ENCODE data around the gene RBBP6.

The RBBP6 gene

DNA sequence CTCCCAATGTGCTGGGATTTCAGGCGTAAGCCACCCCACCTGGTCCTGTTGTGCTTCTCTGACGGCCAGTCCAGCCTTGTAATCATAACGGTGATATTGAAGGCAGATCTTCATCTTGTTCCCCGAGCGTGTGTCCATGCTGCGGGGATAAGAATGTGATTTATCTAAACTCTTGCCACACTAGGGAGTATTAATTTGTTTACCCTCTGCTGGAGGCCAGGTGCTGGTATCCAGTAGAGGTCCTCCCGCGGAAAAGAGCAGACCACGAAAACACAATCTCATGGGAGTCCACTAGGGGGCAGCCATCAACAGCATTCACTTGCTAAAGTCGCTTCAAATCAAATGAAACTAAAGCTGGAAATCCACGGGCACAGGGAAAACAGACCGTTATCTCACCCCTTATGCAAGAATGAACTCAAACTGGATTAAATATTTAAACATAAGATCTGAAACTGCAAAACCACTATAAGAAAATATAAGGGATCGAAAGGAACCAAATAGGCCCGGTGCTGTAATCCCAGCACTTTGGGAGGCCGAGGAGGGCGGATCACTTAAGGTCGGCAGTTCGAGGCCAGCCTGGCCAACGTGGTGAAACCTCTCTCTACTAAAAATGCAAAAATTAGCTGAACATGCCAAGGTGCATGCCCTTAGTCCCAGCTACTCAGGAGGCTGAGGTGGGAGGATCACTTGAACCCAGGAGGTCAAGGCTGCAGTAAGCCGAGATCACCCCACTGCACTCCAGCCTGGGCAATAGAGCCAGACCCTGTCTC is 22.3 kb upstream of the RBBP6 start:
- DNase-seq (ENCODE audit: low spot score in 2 of 2) = peak; percentile 57 to 86
- H3K27ac Mint-ChIP-seq = no peak overlapping the region

DNA sequence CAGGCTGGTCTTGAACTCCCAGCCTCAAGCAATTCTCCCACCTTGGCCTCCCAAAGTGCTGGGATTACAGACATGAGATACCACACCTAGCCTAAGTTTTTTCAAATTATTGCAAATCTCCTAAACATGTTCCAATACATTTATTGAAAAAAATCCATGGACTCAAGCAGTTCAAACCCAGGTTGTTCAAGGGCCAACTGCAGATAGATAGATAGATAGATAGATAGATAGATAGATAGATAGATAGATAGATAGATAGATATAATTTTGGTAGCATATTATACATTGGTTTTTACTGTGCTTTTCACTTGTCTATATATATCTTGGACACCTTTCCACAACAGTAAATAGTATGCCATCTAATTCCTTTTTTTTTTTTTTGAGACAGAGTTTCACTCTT is 20.9 kb upstream of the RBBP6 start:
- no peaks in the 10 kb centered on the region for H3K36me3 Mint-ChIP-seq
- H3K9me3 Mint-ChIP-seq = no peaks in the 10 kb centered on the region
- H3K4me1 Mint-ChIP-seq = peaks cover 13% of the 10 kb centered on the region
- no peak overlapping the region for H3K27ac Mint-ChIP-seq
- ATAC-seq (no peak), DNase-seq (ENCODE audit: low spot score in 2 of 2) (no peak)
- no peak overlapping the region for H3K4me3 Mint-ChIP-seq

More for the DNA sequence above, 22.3 kb upstream of the RBBP6 start:
- ATAC-seq = peak; percentile 65
- Mint-ChIP-seq H3K36me3 (no peaks in the 10 kb centered on the region), H3K4me3 (no peak overlapping the region), H3K9me3 (no peaks in the 10 kb centered on the region), H3K4me1 (peaks cover 13% of the 10 kb centered on the region)

DNA sequence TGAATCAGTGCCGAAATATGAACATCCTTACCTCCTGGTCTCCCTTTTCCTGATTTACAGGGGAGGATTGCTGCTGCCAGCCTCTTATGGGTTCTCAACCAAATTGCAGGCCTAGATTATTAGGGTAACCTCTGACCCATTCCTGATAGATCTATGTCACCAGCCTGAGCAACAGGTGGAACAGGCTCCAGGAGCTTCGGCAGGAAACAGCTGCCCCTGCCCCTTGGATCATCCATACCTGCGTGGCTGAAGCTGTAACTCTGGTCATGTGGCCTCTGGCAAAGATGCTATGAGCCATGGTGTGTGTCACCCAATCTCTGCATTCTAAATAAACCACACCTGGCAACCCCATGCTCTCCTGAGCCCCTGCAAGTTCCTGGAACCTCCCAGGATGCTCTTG is 18.4 kb upstream of the RBBP6 start:
- Mint-ChIP-seq H3K36me3 (no peaks in the 10 kb centered on the region), H3K27ac (peak overlapping the region; percentile 30), H3K4me1 (peaks cover 13% of the 10 kb centered on the region), H3K9me3 (no peaks in the 10 kb centered on the region), H3K4me3 (no peak overlapping the region)
- ATAC-seq = no peak
- DNase-seq (ENCODE audit: low spot score in 2 of 2) = no peak

DNA sequence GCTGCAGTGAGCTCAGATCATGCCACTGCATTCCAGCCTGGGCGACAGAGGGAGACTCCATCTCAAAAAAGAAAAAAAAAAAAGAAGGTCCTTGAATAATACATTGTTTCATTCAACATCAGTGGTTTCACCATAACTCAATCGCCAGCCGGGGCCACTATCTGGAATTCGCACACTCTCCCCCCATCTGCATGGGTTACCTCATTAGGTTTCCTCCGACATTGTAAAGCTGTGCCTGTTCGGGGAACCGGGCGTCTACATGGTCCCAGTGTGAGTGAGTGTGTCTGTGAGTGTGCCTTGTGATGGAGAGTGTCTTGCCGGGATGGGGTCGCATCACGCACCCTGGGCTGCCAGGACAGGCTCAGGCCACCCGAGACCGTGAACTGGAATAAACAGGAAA is 16.6 kb upstream of the RBBP6 start:
- H3K36me3 Mint-ChIP-seq = no peaks in the 10 kb centered on the region
- no peaks in the 10 kb centered on the region for H3K9me3 Mint-ChIP-seq
- DNase-seq (ENCODE audit: low spot score in 2 of 2) (no peak), ATAC-seq (no peak)
- no peak overlapping the region for H3K27ac Mint-ChIP-seq
- H3K4me3 Mint-ChIP-seq = no peak overlapping the region
- H3K4me1 Mint-ChIP-seq = peaks cover 6% of the 10 kb centered on the region

DNA sequence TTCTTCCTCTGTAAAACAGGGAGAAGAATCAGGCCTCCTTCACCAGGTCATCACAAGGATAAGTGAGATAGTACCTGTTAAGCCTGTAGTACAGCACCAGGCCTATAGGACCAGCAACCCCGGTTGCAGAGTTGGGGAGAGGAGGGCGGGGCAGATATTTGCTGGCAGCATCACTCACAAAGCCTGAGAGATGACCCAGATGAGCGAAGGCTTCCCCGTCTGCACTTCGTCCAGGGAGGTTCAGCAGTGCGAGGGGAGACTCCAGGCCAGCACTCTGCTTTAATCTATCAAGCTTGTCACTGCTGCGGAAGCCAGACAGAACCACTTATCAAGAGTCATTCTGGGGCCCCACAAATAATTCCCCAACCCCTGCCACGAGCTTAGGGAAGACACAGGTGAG is 15.8 kb upstream of the RBBP6 start:
- Mint-ChIP-seq H3K9me3 (no peaks in the 10 kb centered on the region), H3K4me1 (peaks cover 6% of the 10 kb centered on the region), H3K4me3 (no peak overlapping the region), H3K27ac (no peak overlapping the region), H3K36me3 (no peaks in the 10 kb centered on the region)
- DNase-seq (ENCODE audit: low spot score in 2 of 2) = no peak
- peak; percentile 24 for ATAC-seq

DNA sequence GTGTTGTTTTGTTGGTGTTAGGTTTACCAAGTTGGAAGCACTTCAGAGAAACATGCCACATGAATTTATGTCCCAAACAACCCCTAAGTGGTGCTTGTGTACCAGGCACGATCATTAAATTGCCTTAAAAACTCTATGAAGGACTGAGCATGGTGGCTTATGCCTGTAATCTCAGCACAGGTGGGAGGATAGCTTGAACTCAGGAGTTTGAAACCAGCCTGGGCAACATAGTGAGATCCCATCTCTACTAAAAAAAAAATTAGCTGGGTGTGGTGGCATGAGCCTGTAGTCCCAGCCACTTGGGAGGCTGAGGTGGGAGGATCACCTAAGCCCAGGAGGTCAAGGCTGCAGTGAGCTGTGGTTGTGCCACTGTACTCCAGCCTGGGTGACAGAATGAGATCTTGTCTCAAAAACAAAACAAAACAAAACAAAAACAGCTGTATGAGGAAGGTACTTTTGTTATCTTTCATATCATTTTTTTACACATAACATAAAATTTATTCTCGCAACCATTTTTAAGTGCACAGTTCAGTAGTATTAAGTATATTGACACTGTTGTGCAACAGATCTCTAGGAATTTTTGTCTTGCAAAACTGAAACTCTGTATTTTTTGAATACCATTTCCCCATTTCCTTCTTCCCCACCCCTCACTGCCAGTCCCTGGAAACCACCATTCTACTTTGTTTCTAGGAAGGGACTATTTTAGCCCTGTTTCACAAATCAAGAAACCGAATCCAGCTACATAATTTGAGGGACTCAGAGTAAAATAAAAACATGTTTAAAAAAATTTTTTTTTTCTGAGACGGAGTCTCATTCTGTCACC is 14.3 kb upstream of the RBBP6 start:
- ATAC-seq (no peak), DNase-seq (ENCODE audit: low spot score in 2 of 2) (no peak)
- no peaks in the 10 kb centered on the region for H3K9me3 Mint-ChIP-seq
- H3K27ac Mint-ChIP-seq = no peak overlapping the region
- peaks cover 6% of the 10 kb centered on the region for H3K4me1 Mint-ChIP-seq
- H3K4me3 Mint-ChIP-seq = no peak overlapping the region
- no peaks in the 10 kb centered on the region for H3K36me3 Mint-ChIP-seq

DNA sequence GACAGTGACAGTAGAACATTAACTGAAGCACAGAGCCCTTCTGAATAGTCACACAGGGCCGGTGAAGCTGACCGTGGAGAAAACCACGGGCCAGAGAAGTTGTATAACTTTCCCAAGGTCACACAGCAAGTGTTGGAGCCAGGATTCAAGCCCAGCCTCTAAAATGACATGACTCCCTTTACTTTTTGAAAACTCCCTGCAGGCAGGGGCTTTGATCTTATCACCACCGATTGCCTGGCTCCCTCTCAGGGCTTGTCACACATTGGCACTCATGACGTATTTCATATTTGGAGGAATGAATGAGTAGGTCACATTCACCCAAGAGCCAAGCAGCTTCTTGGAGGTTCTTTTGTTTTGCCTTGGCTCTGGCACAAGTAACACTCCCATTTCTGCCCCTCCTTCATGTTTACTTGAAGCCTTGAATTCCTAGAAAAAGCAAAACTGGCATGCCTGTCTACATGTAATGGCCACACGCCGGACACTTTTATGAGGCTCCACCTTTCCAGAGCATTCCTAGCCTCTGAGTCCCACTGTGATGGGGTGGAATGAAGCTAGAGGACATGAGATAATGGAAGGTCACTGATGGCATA is 13.3 kb upstream of the RBBP6 start:
- H3K4me3 Mint-ChIP-seq = no peak overlapping the region
- ATAC-seq (no peak), DNase-seq (ENCODE audit: low spot score in 2 of 2) (no peak)
- H3K36me3 Mint-ChIP-seq = no peaks in the 10 kb centered on the region
- peaks cover 4% of the 10 kb centered on the region for H3K4me1 Mint-ChIP-seq
- no peaks in the 10 kb centered on the region for H3K9me3 Mint-ChIP-seq
- H3K27ac Mint-ChIP-seq = no peak overlapping the region

DNA sequence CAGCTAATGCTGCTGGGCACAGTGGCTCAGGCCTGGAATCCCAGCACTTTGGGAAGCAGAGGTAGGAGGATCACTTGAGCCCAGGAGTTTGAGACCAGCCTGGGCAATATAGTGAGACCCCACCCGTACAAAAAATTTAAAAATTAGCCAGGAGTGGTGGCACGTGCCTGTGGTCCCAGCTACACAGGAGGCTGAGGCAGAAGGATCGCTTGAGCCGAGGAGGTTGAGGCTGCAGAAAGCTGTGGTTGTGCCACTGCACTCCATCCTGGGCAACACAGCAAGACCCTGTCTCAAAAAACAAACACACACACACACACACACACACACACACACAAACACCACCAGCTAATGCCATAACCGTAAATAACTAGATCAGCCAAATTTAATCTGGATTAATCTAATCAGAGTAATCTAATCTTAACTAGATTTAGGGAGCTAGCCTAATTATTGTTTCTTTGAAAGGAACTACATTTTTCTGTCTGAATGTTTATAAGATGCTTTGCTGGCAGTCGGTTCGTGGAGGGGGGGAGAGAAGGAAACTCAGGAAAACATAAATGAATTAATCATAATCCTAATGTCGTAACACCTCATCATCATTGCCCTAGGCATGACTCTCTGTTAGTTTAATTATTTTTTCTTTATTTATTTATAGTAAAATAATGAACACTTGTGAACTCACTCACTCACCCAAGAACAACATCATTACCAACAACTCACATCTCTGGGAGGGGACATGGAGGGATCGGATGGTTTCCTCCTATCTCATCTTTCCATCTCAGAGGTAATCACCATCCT is 12.5 kb upstream of the RBBP6 start:
- H3K4me1 Mint-ChIP-seq = no peaks in the 10 kb centered on the region
- no peaks in the 10 kb centered on the region for H3K36me3 Mint-ChIP-seq
- H3K4me3 Mint-ChIP-seq = no peak overlapping the region
- H3K27ac Mint-ChIP-seq = no peak overlapping the region
- H3K9me3 Mint-ChIP-seq = no peaks in the 10 kb centered on the region
- no peak for DNase-seq (ENCODE audit: low spot score in 2 of 2)
- ATAC-seq = no peak

DNA sequence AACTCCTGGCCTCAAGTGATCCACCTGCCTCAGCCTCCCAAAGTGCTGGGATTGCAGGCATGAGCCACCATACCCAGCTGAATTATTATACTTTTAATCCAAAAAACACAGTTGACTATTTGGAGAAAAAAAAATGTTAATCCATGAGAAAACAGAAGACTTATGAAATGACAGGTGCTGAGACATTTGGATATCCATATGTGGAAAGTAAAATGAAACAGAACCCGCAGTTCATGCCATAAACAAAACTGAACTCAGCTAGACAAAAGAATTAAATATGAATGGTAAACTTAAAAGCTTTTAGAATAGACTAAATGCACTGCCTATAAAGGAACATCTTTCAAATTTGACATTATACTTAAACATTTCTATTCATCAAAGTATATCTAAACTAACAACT is 8.2 kb upstream of the RBBP6 start:
- H3K36me3 Mint-ChIP-seq = no peaks in the 10 kb centered on the region
- no peaks in the 10 kb centered on the region for H3K9me3 Mint-ChIP-seq
- DNase-seq (ENCODE audit: low spot score in 2 of 2) = no peak
- H3K27ac Mint-ChIP-seq = no peak overlapping the region
- no peak overlapping the region for H3K4me3 Mint-ChIP-seq
- H3K4me1 Mint-ChIP-seq = no peaks in the 10 kb centered on the region
- no peak for ATAC-seq

DNA sequence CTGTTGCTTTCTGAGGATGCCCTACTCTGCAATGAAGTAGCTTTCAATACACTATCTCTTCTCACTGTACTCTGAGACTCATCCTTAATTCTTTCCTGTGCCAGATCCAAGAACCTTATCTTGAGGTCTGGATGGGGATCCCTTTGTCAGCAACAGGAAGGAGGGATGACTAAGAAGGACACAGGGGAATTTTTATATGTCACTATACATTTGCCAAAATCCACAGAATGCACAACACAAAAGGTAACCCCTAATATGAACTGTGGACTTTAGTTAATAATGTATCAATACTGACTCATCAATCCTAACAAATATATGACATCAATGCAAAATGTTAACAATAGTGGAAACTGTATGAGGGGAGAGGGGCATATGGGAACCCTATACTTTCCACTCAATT is 4.7 kb upstream of the RBBP6 start:
- Mint-ChIP-seq H3K9me3 (no peaks in the 10 kb centered on the region), H3K4me3 (no peak overlapping the region), H3K36me3 (peaks cover 6% of the 10 kb centered on the region), H3K4me1 (peaks cover 5% of the 10 kb centered on the region), H3K27ac (no peak overlapping the region)
- DNase-seq (ENCODE audit: low spot score in 2 of 2) (no peak), ATAC-seq (no peak)

DNA sequence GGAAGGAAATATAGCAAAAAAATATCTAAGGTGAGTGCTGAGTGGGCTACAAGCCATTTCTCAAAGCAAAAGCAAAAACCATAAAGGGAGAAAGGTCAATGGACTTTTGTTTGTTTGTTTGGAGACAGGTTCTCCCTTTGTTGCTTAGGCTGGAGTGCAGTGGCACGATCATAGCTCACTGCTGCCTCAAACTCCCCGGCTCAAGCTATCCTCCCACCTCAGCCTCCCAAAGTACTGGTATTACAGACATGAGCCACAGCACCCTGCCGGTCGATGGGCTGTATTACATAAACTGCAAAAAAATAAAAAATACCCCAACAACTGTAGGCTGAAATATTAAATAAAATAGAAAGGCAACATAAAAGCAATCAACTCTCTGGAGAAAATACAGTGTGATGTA is 3.5 kb upstream of the RBBP6 start:
- DNase-seq (ENCODE audit: low spot score in 2 of 2) (no peak), ATAC-seq (no peak)
- H3K27ac Mint-ChIP-seq = no peak overlapping the region
- peaks cover 5% of the 10 kb centered on the region for H3K4me1 Mint-ChIP-seq
- peaks cover 18% of the 10 kb centered on the region for H3K36me3 Mint-ChIP-seq
- no peaks in the 10 kb centered on the region for H3K9me3 Mint-ChIP-seq
- no peak overlapping the region for H3K4me3 Mint-ChIP-seq

DNA sequence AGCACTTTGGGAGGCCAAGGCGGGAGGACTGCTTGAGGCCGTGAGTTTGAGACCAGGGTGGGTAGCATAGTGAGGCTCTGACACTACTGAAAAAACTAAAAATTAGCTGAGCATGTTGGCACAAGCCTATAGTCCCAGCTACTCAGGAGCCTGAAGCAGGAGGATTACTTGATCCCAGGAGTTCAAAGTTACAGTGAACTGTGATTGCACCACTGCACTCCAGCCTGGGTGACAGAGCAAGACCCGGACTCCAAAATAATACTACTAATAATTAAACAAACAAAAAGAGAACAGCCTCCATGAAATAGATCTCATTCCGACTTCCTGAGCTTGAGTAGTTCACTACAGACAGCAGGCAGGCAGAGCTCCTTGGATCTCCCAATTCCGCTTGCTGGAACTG is 2.7 kb upstream of the RBBP6 start:
- Mint-ChIP-seq H3K27ac (no peak overlapping the region), H3K9me3 (no peaks in the 10 kb centered on the region), H3K4me1 (peaks cover 10% of the 10 kb centered on the region), H3K4me3 (no peak overlapping the region), H3K36me3 (peaks cover 27% of the 10 kb centered on the region)
- DNase-seq (ENCODE audit: low spot score in 2 of 2) = no peak
- ATAC-seq = no peak

DNA sequence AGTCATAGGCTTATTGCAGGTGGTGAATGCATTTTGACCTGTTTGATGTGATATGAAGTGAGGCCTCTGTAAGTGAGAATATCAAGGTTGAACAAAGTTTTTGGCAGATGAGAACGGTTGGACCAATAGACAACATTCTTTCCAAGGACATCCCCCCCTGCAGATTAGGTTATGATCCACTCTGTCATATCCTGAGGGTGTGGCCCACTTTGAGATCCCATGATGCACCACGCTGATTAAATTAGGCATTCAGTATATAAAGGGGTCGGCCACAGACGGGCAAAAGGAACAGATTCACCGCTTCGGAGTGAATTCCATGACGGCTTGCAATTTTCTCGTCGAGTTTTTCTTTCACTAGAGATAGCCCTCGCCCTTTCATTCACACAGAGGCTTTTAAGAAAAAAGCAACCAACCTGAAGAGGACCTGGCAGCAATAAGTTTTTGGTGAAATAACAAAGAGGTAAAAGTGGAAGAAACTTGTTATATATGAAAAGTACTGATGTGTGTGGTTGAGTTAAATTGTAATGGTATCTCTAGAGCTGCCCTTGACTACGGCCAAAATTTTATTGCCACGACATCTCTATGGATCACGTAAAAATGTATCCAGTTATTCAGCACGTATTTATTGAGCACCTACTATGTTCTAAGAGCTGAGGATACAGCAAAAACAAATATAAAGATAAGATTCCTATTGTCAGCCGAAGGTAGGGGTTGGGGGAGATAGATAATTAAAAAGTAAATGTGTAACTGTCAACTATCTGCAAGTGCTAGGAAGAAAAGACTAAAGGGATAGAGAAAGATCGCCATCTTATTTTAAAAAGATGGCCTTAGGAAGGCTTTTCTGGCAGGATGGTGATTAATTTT is 1.7 kb upstream of the RBBP6 start:
- ATAC-seq (no peak), DNase-seq (ENCODE audit: low spot score in 2 of 2) (no peak)
- Mint-ChIP-seq H3K4me1 (peaks cover 16% of the 10 kb centered on the region), H3K9me3 (no peaks in the 10 kb centered on the region), H3K27ac (no peak overlapping the region), H3K36me3 (peaks cover 37% of the 10 kb centered on the region), H3K4me3 (peak overlapping the region; percentile 27)

DNA sequence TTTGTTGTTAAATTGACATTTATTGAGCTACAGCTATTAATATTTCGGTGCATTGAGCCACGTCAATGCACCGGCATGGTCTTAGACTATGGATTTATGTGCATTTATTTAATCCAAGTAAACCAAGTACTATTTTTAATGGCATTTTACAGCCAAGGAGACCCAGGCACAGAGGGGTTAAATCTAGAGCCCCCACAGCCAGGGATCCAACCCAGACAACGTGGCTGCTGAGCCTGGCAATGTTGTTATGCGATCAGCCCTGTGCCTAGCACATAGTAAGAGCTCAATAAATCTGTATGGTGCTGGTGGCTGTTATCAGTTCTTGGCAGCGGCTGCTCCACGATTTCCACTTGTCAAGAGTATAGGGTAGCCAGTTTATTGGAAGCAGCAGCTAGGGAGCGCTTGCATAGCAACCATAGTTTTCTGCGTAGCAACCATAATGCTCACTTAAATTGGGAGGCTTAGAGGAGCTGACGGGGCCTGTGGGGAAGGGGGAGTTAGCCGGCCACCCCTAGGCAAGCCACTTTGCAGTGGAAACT is 541 bp upstream of the RBBP6 start:
- ATAC-seq (no peak), DNase-seq (ENCODE audit: low spot score in 2 of 2) (no peak)
- Mint-ChIP-seq H3K9me3 (no peaks in the 10 kb centered on the region), H3K4me1 (peaks cover 19% of the 10 kb centered on the region), H3K27ac (peak overlapping the region; percentile 100), H3K36me3 (peaks cover 48% of the 10 kb centered on the region), H3K4me3 (peak overlapping the region; percentile 98)
